Vagina (tissue), 2 donors: ENCODE data around the gene HRCT1. TPM values are rescaled to one million over a fixed set of nuclear protein-coding genes. Genes with fewer than 3 reads are reported as not detected.
A peak's percentile ranks its signal among the peaks of the same experiment; 100 is the strongest.

Source experiments
- DNase-seq, 2 donors: peaks; one replicate each; pipeline ENCODE4 v3.0.0-alpha.2; 2017; ENCODE audit errors: extremely low spot score in 2 of 2
- H3K27ac ChIP-seq: fragments of 200-600 bp; sonication (generic); one replicate; pipeline ENCODE4 v1.5.1; 2019
- H3K27me3 ChIP-seq: fragments of 200-600 bp; sonication (generic); one replicate; pipeline ENCODE4 v1.5.1; 2019
- H3K36me3 ChIP-seq, 2 donors: fragments of 200-600 bp; sonication (generic); one replicate each; pipeline ENCODE4 v1.5.1; 2017 to 2019
- H3K4me1 ChIP-seq: fragments of 200-600 bp; sonication (generic); one replicate; pipeline ENCODE4 v1.5.1; 2019
- H3K4me3 ChIP-seq, 2 donors: fragments of 200-600 bp; sonication (generic); 1 replicate in 1 of 2; 2 replicates in 1 of 2; pipeline ENCODE4 v1.5.1; 2016 to 2019
- H3K9me3 ChIP-seq: fragments of 200-600 bp; sonication (generic); one replicate; pipeline ENCODE4 v1.5.1; 2019
- CTCF ChIP-seq, 3 experiments: fragments of 450-650 bp in 2 of 3; fragments of 200-600 bp in 1 of 3; sonication (generic) in 1 of 3; IDR thresholded peaks; one replicate each; pipeline ENCODE4 v1.5.1; 2017 to 2019; ENCODE audit warnings: antibody characterized with exemption in 3 of 3, mild to moderate bottlenecking in 2 of 3, moderate library complexity in 2 of 3
- POLR2A ChIP-seq, 2 donors: fragments of 450-650 bp; IDR thresholded peaks; one replicate each; pipeline ENCODE4 v1.6.1; 2017; ENCODE audit warnings: antibody characterized with exemption in 2 of 2, mild to moderate bottlenecking in 2 of 2, moderate library complexity in 2 of 2
- POLR2AphosphoS5 ChIP-seq, 2 donors: sonication (generic); formaldehyde crosslinking; IDR thresholded peaks; one replicate each; pipeline ENCODE4 v1.9.0; 2017; ENCODE audit warnings: antibody characterized with exemption in 2 of 2, mild to moderate bottlenecking in 2 of 2, low read depth in 1 of 2; ENCODE audit not compliant: insufficient read depth in 1 of 2
- intact Hi-C: fragments of 100-400 bp; cut with DNase I; formaldehyde crosslinking; loops from one replicate; pipeline ENCODE4 v1.15.1; 2023
- total RNA-seq: library from RNA; depleted of rRNA; stranded (reverse); fragments of >200 nt; gene quantifications from one replicate; pipeline ENCODE4 v1.2.3, GENCODE V29; 2016

Gene HRCT1
- total RNA-seq, 1 donor from 2014 or later = 5.4 TPM

DNA sequence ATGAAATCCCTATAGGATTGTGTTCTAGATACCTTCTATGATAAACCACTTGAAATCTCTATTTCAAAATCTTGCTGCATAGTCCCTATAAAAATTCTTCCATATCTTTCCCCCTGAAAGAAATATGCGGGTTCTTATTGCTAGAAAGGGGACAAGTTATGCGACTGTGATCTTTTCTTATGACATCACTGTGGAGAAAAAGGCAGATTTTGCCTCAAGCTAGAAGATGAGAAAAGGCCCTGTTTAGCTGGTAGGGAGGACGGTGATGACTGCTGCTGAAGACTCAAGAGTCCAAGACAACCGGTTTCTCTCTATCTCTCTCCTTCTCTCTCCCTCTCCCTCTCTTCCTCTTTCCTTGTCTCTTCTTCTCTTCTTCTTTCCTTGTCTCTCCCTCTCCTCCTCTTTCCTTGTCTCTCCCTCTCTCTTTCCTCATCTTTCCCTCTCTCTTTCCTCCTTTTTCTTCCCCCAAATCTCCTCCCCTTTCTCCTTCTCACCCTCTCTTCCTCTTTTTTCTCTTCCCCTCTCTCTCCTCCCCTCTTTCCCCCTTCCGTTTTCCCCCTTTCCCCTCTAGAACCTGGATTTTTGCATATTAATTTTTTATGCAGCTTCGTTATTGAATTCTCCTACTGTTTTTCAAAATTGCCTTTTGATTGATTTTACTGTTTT is 46.7 kb downstream of the HRCT1 start:
- Histone ChIP-seq H3K4me1 (no peaks in the 10 kb centered on the region), H3K4me3 (no peak overlapping the region), H3K9me3 (no peaks in the 10 kb centered on the region), H3K36me3 (no peaks in the 10 kb centered on the region), H3K27me3 (no peaks in the 10 kb centered on the region), H3K27ac (no peak overlapping the region)
- TF ChIP-seq CTCF (IDR thresholded peaks at IDR 0.05) (no peak), POLR2AphosphoS5 (IDR thresholded peaks at IDR 0.05; ENCODE audit: insufficient read depth in 1 of 2, low read depth in 1 of 2) (no peak), POLR2A (IDR thresholded peaks at IDR 0.05) (no peak)
- intact Hi-C loops = no loop called here
- no peak for DNase-seq

GRCh38 chr9:35954942-35955546 is 49.0 kb downstream of the HRCT1 start:
- Histone ChIP-seq H3K36me3 (no peaks in the 10 kb centered on the region), H3K9me3 (no peaks in the 10 kb centered on the region), H3K4me1 (no peaks in the 10 kb centered on the region), H3K27ac (no peak overlapping the region), H3K4me3 (no peak overlapping the region), H3K27me3 (no peaks in the 10 kb centered on the region)
- intact Hi-C loops = loop anchor here (5.0 kb wide), 1 partner anchor 67 kb away; no protein-coding TSS in a partner anchor
- no peak for DNase-seq
- TF ChIP-seq POLR2A (IDR thresholded peaks at IDR 0.05) (no peak), POLR2AphosphoS5 (IDR thresholded peaks at IDR 0.05; ENCODE audit: insufficient read depth in 1 of 2, low read depth in 1 of 2) (no peak), CTCF (IDR thresholded peaks at IDR 0.05) (peak in 2 of 3 experiments; percentile 50 to 76)

DNA sequence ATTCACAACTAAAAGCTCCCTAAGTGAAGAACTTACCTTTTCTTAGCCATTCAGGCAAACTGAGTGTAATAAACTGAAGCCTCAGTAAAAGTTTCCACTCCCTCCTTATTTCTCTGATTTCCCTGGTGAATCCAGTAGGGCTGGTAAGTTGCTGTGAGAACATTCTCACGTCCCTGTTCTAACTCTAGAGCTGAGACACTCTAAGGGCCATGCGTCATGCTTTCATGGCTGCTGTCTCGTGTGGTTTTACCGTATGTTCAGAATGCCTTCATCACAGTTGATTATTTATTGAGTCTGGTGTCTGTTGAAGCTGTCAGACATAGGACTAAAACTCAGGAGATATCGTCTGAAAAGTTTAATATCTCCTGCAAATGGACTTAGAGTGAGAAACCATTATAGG is 50.6 kb downstream of the HRCT1 start:
- Histone ChIP-seq H3K4me1 (no peaks in the 10 kb centered on the region), H3K27me3 (no peaks in the 10 kb centered on the region), H3K36me3 (no peaks in the 10 kb centered on the region), H3K9me3 (no peaks in the 10 kb centered on the region), H3K27ac (no peak overlapping the region), H3K4me3 (no peak overlapping the region)
- TF ChIP-seq CTCF (IDR thresholded peaks at IDR 0.05) = no peak
- TF ChIP-seq POLR2AphosphoS5 (IDR thresholded peaks at IDR 0.05; ENCODE audit: insufficient read depth in 1 of 2, low read depth in 1 of 2) = no peak
- TF ChIP-seq POLR2A (IDR thresholded peaks at IDR 0.05) = no peak
- no peak for DNase-seq
- intact Hi-C loops = loop anchor here (5.0 kb wide), 1 partner anchor 66 kb away; no protein-coding TSS in a partner anchor

Other genes with a start within 250 kb of the HRCT1 start
- gene RMRP, start 248.2 kb upstream of the HRCT1 start, total RNA-seq = 8,462 TPM
- 17.2 TPM for gene CCDC107, start 247.9 kb upstream of the HRCT1 start, total RNA-seq
- 1.2 TPM for gene ARHGEF39, start 241.0 kb upstream of the HRCT1 start, total RNA-seq
- 0.98 TPM for gene CA9, start 232.3 kb upstream of the HRCT1 start, total RNA-seq
- gene TPM2, start 216.3 kb upstream of the HRCT1 start, total RNA-seq = 460 TPM
- 268 TPM for gene TLN1, start 174.0 kb upstream of the HRCT1 start, total RNA-seq
- gene CREB3, start 173.5 kb upstream of the HRCT1 start, total RNA-seq = 35.1 TPM
- 77.3 TPM for gene GBA2, start 157.0 kb upstream of the HRCT1 start, total RNA-seq
- gene RGP1, start 156.9 kb upstream of the HRCT1 start, total RNA-seq = 16.2 TPM
- not detected for gene MSMP, start 151.9 kb upstream of the HRCT1 start, total RNA-seq
- gene NPR2, start 114.6 kb upstream of the HRCT1 start, total RNA-seq = 17.2 TPM
- not detected for gene SPAG8, start 93.9 kb upstream of the HRCT1 start, total RNA-seq
- 24.1 TPM for gene HINT2, start 91.2 kb upstream of the HRCT1 start, total RNA-seq
- gene FAM221B, start 77.5 kb upstream of the HRCT1 start, total RNA-seq = not detected
- 11.3 TPM for gene TMEM8B, start 77.0 kb upstream of the HRCT1 start, total RNA-seq
- gene OR13J1, start 35.8 kb upstream of the HRCT1 start, total RNA-seq = not detected
- 0.49 TPM for gene SPAAR, start 3.3 kb downstream of the HRCT1 start, total RNA-seq
- not detected for gene OR2S2, start 52.0 kb downstream of the HRCT1 start, total RNA-seq
- 15.5 TPM for gene RECK, start 130.7 kb downstream of the HRCT1 start, total RNA-seq
- 34.9 TPM for gene GLIPR2, start 230.5 kb downstream of the HRCT1 start, total RNA-seq